Memory B cell (primary cell): ENCODE data around the gene OS9.

ENCODE experiments used
- ATAC-seq: fragments of 150-1000 bp; cut with Tn5 transposase; 2 replicates; pipeline ENCODE4 v1.10.0; 2021; ENCODE audit warnings: low read depth, mild to moderate bottlenecking, moderate library complexity
- DNase-seq, 2 donors: peaks; one replicate each; pipeline ENCODE4 v3.0.0; 2022; ENCODE audit warnings: low spot score in 2 of 2
- H3K27ac Mint-ChIP-seq: one replicate; pipeline ENCODE4 v1.8.0; 2022; ENCODE audit warnings: mild to moderate bottlenecking, moderate library complexity, mixed read lengths
- H3K27me3 Mint-ChIP-seq: one replicate; pipeline ENCODE4 v1.8.0; 2022; ENCODE audit warnings: mixed read lengths
- H3K36me3 Mint-ChIP-seq: one replicate; pipeline ENCODE4 v1.8.0; 2022; ENCODE audit warnings: mild to moderate bottlenecking, mixed read lengths
- H3K4me1 Mint-ChIP-seq: one replicate; pipeline ENCODE4 v1.8.0; 2022; ENCODE audit warnings: mixed read lengths
- H3K4me3 Mint-ChIP-seq: one replicate; pipeline ENCODE4 v1.8.0; 2022; ENCODE audit warnings: mild to moderate bottlenecking, moderate library complexity, mixed read lengths
- H3K9me3 Mint-ChIP-seq: one replicate; pipeline ENCODE4 v1.8.0; 2022; ENCODE audit warnings: mixed read lengths

Gene OS9

DNA sequence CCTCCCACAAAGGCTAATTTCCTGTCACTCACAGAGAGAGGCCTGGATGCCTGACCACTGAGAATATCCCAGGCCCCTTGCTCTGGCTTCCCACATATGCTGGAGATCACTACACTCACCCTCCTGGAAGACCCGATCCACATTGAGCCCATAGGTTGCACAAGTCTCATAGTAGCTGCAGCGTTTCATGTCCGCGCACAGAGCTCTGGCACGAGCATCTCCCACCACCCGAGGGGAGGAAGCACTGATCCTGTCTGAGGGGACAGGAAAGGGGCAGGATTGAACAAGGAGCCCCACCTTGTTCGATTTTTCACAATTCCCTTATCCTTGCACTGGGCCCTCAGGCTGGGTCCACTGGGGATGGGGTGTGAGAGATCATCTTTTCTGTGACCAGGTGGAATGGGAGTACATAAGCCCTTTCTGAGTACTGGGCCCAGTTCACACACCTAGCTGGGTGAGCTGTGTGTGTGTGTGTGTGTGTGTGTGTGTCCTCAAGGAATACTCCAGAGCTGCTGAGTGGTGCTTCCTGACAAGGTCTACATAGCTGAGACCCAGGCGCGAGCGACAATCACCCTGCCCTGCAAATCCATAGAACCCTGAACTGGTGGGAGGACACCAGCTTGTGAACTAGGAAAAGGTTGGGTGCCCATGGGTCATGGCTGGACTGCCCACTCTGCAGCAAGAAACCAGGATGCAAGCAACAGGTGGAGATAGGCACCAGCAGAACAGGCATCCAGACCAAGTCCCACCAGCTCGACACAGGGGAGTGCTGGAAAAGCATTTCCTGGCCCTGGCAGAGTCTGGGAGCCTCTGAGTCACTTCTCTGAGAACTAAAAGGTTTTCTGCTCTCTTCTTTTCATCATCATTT lies 39.0 kb downstream of the OS9 start:
- Mint-ChIP-seq H3K27ac (no peak overlapping the region), H3K36me3 (peaks cover 40% of the 10 kb centered on the region), H3K4me1 (peaks cover 12% of the 10 kb centered on the region), H3K4me3 (no peak overlapping the region), H3K27me3 (no peaks in the 10 kb centered on the region), H3K9me3 (no peaks in the 10 kb centered on the region)
- no peak for DNase-seq
- no peak for ATAC-seq

DNA sequence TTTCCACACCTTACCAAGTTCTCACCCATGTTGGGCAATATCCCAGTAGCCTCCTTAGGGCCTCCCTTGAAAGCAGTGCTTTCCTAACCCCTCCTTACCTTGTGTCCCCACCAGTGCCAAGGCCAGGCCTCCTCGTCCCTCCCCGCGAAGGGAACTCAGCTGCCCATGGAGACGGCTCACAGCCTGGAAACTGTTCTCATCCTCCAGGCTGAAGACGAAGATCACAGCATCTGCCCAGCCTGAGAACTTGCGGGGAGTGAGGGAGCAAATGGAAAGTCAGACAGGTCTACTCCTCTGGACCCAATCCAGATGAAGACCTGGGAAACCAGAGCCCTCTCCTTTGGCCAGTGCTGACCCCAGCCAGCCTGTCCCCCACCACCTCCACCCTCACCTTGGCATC lies 40.0 kb downstream of the OS9 start:
- H3K27ac Mint-ChIP-seq: no peak overlapping the region
- DNase-seq: no peak
- ATAC-seq: no peak
- H3K9me3 Mint-ChIP-seq: no peaks in the 10 kb centered on the region
- H3K4me1 Mint-ChIP-seq: peaks cover 9% of the 10 kb centered on the region
- H3K27me3 Mint-ChIP-seq: no peaks in the 10 kb centered on the region
- no peak overlapping the region for H3K4me3 Mint-ChIP-seq
- peaks cover 34% of the 10 kb centered on the region for H3K36me3 Mint-ChIP-seq

GRCh38 chr12:57734591-57734990 lies 40.7 kb downstream of the OS9 start:
- no peak for ATAC-seq
- Mint-ChIP-seq H3K4me1 (peaks cover 10% of the 10 kb centered on the region), H3K4me3 (no peak overlapping the region), H3K9me3 (no peaks in the 10 kb centered on the region), H3K27me3 (no peaks in the 10 kb centered on the region), H3K36me3 (peaks cover 34% of the 10 kb centered on the region), H3K27ac (peak overlapping the region; percentile 15)
- no peak for DNase-seq

DNA sequence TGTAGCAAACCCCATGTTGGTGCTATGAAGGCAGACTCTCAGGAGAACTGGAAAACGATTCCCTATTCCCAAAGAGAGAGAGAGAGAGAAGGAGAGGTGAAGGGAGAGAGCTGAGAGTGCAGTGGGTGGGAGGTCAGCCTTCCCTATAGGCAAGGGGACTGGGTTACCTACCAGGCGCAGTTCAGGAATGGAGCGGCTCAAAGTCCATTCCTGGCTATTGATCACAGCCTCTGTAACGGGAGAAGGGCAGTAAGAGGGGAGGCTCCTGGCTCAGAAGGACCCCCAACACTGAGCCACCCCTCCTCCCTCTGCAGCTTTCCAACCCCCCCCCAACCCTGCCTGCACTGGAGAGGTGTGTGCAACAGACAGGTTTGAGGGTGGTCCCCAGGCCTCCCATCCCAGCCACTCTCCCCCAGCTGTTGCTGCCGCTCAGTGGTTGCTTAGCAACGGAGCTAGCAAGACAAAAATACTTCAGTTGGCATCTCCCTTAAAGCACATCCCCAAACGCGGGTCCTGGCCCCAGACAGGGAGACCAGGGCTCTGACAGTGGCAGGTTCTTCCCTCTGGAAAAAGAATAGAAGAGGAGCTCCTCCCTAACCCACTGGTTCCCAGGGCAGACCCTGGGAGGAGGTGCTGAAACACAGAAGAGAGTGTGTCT lies 41.4 kb downstream of the OS9 start:
- Mint-ChIP-seq H3K27me3 (no peaks in the 10 kb centered on the region), H3K27ac (no peak overlapping the region)

DNA sequence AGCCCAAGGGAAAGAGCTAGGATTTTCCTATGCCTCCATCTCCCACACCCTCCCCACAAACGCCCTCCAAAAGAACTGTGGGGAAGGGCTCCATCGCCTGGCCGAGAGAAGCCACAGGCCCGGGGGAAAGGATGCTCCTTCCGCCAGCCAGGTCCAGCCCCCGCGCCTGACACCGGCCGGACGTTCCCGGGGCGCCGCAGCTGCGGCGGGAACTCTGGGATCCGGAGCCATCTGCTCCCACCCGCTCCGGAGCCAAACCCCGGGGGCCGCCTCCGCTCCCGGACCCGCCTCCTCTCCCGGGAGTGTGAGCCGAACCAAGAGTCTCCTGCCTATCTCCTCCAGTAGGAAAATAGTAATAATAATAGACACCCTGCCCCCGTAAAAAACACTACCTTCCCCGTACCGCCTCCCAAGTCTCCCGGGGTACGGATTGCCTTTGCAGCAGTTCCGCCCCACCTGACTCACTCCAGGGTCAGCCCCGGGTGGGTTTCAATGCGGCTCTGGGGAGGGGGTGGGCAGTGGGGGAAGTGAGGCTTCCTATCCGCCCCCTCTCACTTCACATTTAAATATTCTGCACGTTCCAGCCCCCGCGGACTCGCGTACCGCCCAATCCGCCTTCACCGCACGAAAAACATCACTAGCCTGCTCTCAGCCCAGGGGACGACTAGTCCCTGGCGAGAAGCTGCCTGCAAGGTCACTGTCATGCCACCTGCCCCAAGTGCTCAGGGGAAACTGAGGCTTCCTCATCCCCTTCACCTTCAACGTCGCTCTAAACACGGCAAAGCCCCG lies 42.2 kb downstream of the OS9 start:
- DNase-seq (no peak), ATAC-seq (no peak)
- peak overlapping the region; percentile 57 for H3K27ac Mint-ChIP-seq
- no peak overlapping the region for H3K4me3 Mint-ChIP-seq
- peaks cover 27% of the 10 kb centered on the region for H3K36me3 Mint-ChIP-seq
- no peaks in the 10 kb centered on the region for H3K9me3 Mint-ChIP-seq
- H3K27me3 Mint-ChIP-seq: no peaks in the 10 kb centered on the region
- peaks cover 17% of the 10 kb centered on the region for H3K4me1 Mint-ChIP-seq

More for the DNA sequence above, 41.4 kb downstream of the OS9 start:
- DNase-seq (no peak), ATAC-seq (no peak)
- H3K4me1 Mint-ChIP-seq: peaks cover 10% of the 10 kb centered on the region
- no peak overlapping the region for H3K4me3 Mint-ChIP-seq
- H3K9me3 Mint-ChIP-seq: no peaks in the 10 kb centered on the region
- H3K36me3 Mint-ChIP-seq: peaks cover 32% of the 10 kb centered on the region

DNA sequence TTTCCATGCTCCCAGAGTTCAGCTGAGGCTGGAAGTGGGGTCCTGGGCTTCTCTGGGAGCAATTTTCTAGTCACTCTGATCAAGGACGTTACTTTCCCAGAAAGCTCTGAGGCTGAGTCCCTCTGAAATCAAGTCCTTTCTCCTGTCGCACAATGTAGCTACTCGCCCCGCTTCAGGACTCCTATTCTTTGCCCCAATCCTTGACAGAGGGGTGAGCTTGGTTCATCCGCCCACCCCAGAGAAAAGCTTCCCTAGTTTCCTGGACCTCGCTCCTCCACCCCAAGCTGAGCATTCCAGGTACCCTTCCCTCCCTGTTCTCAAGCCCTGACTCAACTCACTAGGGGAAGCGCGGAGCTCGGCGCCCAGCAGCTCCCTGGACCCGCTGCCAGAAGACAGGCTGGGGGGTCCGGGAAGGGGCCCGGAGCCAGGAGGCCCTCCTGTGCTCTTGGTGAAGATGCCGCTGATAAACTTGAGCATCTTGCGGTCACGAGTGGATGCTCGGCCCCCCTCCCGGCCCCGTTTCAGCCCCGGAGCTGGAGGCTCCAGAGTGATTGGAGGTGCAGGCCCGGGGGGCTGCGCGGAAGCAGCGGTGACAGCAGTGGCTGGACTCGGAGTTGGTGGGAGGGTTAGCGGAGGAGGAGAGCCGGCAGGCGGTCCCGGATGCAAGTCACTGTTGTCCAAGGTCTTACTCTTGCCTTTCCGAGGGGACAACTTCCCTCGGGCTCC lies 43.0 kb downstream of the OS9 start:
- ATAC-seq: no peak
- no peaks in the 10 kb centered on the region for H3K9me3 Mint-ChIP-seq
- H3K36me3 Mint-ChIP-seq: peaks cover 21% of the 10 kb centered on the region
- peaks cover 24% of the 10 kb centered on the region for H3K4me1 Mint-ChIP-seq
- peak overlapping the region; percentile 57 for H3K27ac Mint-ChIP-seq
- H3K27me3 Mint-ChIP-seq: no peaks in the 10 kb centered on the region
- no peak for DNase-seq
- H3K4me3 Mint-ChIP-seq: no peak overlapping the region

DNA sequence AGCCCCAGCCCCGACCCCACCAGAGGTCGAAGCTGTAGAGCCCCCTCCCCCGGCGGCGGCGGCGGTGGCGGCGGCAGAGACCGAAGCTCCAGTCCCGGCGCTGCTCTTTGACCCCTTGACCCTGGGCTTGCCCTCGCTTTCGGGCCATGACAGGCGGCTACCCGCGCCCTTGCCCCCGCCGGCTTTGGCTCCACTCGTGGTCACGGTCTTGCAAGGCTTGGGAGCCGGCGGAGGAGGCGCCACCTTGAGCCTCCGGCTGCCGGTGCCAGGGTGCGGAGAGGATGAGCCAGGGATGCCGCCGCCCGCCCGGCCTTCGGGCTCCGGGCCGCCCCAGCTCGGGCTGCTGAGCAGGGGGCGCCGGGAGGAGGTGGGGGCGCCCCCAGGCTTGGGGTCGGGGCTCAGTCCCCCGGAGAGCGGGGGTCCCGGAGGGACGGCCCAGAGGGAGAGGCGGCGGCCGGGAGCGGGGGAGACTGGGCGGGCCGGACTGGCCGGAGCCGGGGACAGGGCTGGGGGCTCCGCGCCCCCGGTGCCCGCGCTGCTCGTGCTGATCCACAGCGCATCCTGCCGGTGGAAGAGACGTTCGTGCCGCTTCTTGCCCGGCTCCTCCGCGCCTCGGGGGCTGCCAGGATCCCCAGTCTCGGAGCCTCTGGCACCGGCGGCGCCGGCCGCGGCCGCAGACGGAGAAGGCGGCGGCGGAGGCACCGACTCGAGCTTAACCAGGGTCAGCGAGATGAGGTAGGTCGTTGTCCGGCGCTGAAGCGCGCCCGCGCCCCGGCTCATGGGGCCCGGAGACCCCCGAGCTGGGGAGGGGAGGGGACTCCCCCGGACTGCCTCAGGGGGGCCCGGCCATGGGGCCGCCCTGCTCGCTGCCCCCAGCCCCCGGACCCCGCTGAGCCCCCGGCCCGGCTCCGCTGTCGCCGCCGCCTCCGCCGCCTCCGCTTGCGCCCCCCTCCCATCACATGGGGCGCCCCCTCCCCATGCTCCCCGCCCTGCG lies 43.8 kb downstream of the OS9 start:
- DNase-seq (no peak), ATAC-seq (no peak)
- H3K27ac Mint-ChIP-seq: no peak overlapping the region
- no peaks in the 10 kb centered on the region for H3K9me3 Mint-ChIP-seq
- H3K36me3 Mint-ChIP-seq: peaks cover 18% of the 10 kb centered on the region
- no peak overlapping the region for H3K4me3 Mint-ChIP-seq
- H3K27me3 Mint-ChIP-seq: no peaks in the 10 kb centered on the region
- H3K4me1 Mint-ChIP-seq: peaks cover 30% of the 10 kb centered on the region

GRCh38 chr12:57738661-57739237 lies 44.8 kb downstream of the OS9 start, which contains the start of gene AGAP2:
AGAP2 (minus strand) TSS chr12:57738742; CDS start chr12:57738246, 496 bp downstream.
- Mint-ChIP-seq H3K27me3 (no peaks in the 10 kb centered on the region), H3K27ac (peak within 1 kb of the TSS; percentile 60), H3K4me3 (peak within 1 kb of the TSS; percentile 46), H3K36me3 (peaks cover 13% of the 10 kb centered on the region), H3K9me3 (no peaks in the 10 kb centered on the region), H3K4me1 (peaks cover 33% of the 10 kb centered on the region)
- no peak for ATAC-seq
- no peak for DNase-seq

DNA sequence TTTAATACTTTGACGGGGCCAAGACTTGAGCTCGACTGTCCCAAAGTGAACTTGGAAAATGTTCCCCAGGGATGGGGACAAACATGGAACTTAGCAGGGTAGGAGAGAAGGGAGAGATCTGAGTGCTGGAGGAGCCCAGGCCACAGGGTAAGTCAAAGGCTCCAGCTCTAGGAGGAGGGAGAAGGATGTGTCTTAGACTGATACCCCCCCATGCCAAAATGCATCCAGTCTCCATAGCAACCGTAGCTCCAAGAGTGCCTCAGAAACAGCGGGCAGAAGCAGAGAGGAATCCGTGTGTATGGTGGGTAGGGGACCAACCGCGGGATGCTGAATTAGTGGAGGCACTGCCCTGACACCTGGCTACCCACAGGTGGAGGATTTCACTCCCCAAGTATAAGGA lies 45.5 kb downstream of the OS9 start:
- H3K4me1 Mint-ChIP-seq: peaks cover 36% of the 10 kb centered on the region

DNA sequence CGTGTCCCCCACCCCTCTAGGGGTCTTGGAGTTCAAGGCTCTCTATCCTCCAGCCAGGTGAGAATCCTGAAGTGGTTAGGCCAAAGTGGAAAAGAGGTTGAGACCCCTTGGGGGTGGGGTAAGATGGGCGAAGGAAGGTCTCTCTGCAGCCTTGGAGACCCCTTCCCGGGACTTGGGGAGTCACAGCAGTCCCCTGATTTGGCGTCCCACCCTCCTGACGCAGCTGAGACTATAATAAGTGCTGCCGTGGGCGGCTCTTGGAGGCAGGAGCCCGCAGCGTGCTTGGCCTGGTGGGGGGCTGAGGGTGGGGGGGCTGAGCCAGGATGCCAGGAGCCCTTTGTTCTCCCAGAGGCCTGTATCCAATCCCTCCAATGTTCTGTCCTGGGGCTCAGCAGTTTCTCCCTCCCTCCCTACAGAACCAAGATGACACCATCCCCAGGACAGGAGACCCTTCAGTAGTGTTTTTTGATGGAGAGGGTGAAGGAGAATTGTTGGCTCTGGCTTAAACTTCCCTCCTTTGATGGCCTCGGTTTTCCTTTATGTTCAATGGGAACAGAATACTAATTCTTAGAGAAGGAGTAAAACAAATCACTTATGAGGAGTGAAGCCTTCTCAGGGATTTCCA lies 46.1 kb downstream of the OS9 start:
- peaks cover 38% of the 10 kb centered on the region for H3K4me1 Mint-ChIP-seq
- ATAC-seq: no peak
- peak overlapping the region; percentile 87 for H3K27ac Mint-ChIP-seq
- no peaks in the 10 kb centered on the region for H3K9me3 Mint-ChIP-seq
- H3K36me3 Mint-ChIP-seq: peaks cover 7% of the 10 kb centered on the region
- H3K27me3 Mint-ChIP-seq: no peaks in the 10 kb centered on the region
- no peak for DNase-seq
- H3K4me3 Mint-ChIP-seq: no peak overlapping the region

More for the DNA sequence above, 45.5 kb downstream of the OS9 start:
- Mint-ChIP-seq H3K36me3 (peaks cover 9% of the 10 kb centered on the region), H3K27me3 (no peaks in the 10 kb centered on the region), H3K4me3 (peak overlapping the region; percentile 46), H3K9me3 (no peaks in the 10 kb centered on the region), H3K27ac (peak overlapping the region; percentile 60)
- DNase-seq (no peak), ATAC-seq (no peak)

- peak overlapping the region; percentile 90 for H3K4me3 Mint-ChIP-seq
- peak; percentile 32 to 42 for DNase-seq
These were observed 46.9 kb downstream of the OS9 start for GRCh38 chr12:57740656-57741412.

More at GRCh38 chr12:57740656-57741412, 46.9 kb downstream of the OS9 start:
- peaks cover 43% of the 10 kb centered on the region for H3K4me1 Mint-ChIP-seq
- H3K36me3 Mint-ChIP-seq: peaks cover 7% of the 10 kb centered on the region
- H3K9me3 Mint-ChIP-seq: no peaks in the 10 kb centered on the region
- H3K27ac Mint-ChIP-seq: peak overlapping the region; percentile 87
- no peaks in the 10 kb centered on the region for H3K27me3 Mint-ChIP-seq
- peak; percentile 37 for ATAC-seq
